ENCODE results near the gene C1QTNF8.

C1QTNF8 gene

GRCh38 chr16:1059310-1059709, 36.7 kb downstream of the C1QTNF8 start:
- Histone ChIP-seq H3K9ac (ENCODE audit: low read length) (no peak overlapping the region), H3K4me3 (ENCODE audit: low read depth in 1 of 2, low read length in 2 of 2) (no peak overlapping the region), H3K36me3 (ENCODE audit: insufficient read depth, low read length) (no peaks in the 10 kb centered on the region), H3K27ac (ENCODE audit: low read depth, low read length) (no peak overlapping the region), H3K9me3 (ENCODE audit: low read length) (no peaks in the 10 kb centered on the region), H3K27me3 (ENCODE audit: control insufficient read depth in 1 of 2, insufficient read depth in 2 of 2, low read length in 2 of 2) (peaks cover 0 to 43% of the 10 kb centered on the region in 2 donors), H3K4me1 (ENCODE audit: insufficient read depth, low read length) (no peaks in the 10 kb centered on the region)

- H3K36me3 ChIP-seq (ENCODE audit: insufficient read depth, low read length), result no peaks in the 10 kb centered on the region
- no peaks in the 10 kb centered on the region for H3K9me3 ChIP-seq (ENCODE audit: low read length)
- no peak overlapping the region for H3K4me3 ChIP-seq (ENCODE audit: low read depth in 1 of 2, low read length in 2 of 2)
- peaks cover 0 to 41% of the 10 kb centered on the region in 2 donors for H3K27me3 ChIP-seq (ENCODE audit: control insufficient read depth in 1 of 2, insufficient read depth in 2 of 2, low read length in 2 of 2)
- no peaks in the 10 kb centered on the region for H3K4me1 ChIP-seq (ENCODE audit: insufficient read depth, low read length)
- H3K27ac ChIP-seq (ENCODE audit: low read depth, low read length), result no peak overlapping the region
- no peak overlapping the region for H3K9ac ChIP-seq (ENCODE audit: low read length)
Measured at GRCh38 chr16:1058216-1058615, 37.8 kb downstream of the C1QTNF8 start.

DNA sequence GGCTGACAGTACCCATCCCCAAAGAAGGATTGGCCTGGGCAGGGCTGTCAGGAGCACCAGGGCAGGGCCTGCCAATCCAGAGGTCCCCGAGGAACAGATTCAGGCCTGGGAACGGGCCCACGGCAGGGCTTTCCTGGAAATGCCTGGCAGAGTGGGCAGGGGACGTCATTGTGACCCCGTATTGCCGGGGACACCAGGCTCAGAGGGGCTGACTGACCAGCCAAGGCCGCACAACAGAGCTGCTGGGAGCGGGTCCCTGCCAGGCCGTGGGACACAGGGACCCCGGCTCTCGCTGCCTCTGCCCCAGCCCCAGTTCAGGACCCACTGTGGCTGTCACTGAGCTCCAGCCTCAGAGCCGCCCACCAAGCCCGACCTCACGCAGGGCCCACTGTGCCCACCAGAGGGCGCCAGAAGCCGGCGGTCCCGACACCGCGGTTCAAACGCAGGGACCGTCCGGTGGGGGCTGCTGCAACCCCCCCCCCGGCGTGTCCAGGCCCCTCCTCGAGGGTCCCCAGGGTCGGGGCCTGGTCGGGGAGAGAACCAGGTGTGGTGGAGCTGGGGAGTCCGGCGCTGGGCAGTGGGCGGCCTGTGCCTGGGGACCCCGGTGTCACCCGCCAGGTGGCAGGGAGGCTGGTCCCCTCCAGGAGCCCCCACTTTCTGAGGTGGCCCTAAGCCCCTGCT, 38.7 kb downstream of the C1QTNF8 start:
- H3K4me1 ChIP-seq (ENCODE audit: insufficient read depth, low read length), result no peaks in the 10 kb centered on the region
- H3K27me3 ChIP-seq (ENCODE audit: control insufficient read depth in 1 of 2, insufficient read depth in 2 of 2, low read length in 2 of 2), result peaks cover 0 to 32% of the 10 kb centered on the region in 2 donors
- H3K9ac ChIP-seq (ENCODE audit: low read length), result no peak overlapping the region
- no peak overlapping the region for H3K27ac ChIP-seq (ENCODE audit: low read depth, low read length)
- H3K36me3 ChIP-seq (ENCODE audit: insufficient read depth, low read length), result no peaks in the 10 kb centered on the region
- no peak overlapping the region for H3K4me3 ChIP-seq (ENCODE audit: low read depth in 1 of 2, low read length in 2 of 2)
- H3K9me3 ChIP-seq (ENCODE audit: low read length), result no peaks in the 10 kb centered on the region

DNA sequence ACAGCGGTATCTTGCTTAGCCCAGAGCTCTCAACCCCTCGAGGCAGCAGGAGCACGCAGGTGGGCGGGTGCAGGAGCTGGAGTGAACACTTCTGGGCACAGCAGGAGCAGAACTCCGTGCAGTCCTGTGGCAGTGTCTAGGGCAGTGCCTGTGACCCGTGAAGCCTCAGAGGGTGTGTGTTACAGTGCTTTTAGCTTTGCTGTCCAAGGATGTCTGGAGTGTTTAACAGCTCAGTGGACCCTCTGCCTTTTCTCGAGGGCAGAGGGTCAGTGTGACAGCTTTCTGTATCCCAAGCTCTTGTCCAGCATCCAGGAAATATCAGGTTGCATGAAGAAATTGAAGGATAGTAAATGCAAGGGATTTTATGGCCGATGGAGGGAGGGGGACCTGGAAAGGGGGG, 39.8 kb downstream of the C1QTNF8 start:
- peaks cover 0 to 30% of the 10 kb centered on the region in 2 donors for H3K27me3 ChIP-seq (ENCODE audit: control insufficient read depth in 1 of 2, insufficient read depth in 2 of 2, low read length in 2 of 2)
- no peaks in the 10 kb centered on the region for H3K36me3 ChIP-seq (ENCODE audit: insufficient read depth, low read length)
- no peaks in the 10 kb centered on the region for H3K9me3 ChIP-seq (ENCODE audit: low read length)
- H3K27ac ChIP-seq (ENCODE audit: low read depth, low read length), result no peak overlapping the region
- no peak overlapping the region for H3K9ac ChIP-seq (ENCODE audit: low read length)
- H3K4me3 ChIP-seq (ENCODE audit: low read depth in 1 of 2, low read length in 2 of 2), result no peak overlapping the region
- no peaks in the 10 kb centered on the region for H3K4me1 ChIP-seq (ENCODE audit: insufficient read depth, low read length)

DNA sequence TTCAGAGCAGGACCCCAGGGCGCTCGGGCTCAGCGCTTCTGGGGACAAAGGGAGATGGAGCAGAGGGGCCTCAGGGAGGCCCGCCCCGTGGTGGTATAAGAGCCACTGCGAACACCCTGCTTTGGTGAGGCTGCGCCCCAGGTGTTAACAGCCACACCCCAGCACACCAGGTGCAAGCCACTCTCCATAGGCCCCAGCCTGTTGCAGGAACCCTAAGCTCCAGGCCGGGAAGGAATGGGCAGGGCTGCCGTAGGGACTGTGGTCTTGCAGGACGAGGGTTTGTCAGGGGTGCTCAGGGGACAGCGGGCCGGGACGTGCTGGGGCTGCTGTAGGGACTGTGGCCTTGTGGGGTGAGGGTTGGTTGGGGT, 40.5 kb downstream of the C1QTNF8 start:
- H3K4me1 ChIP-seq (ENCODE audit: insufficient read depth, low read length), result no peaks in the 10 kb centered on the region
- H3K9ac ChIP-seq (ENCODE audit: low read length), result no peak overlapping the region
- peaks cover 0 to 30% of the 10 kb centered on the region in 2 donors for H3K27me3 ChIP-seq (ENCODE audit: control insufficient read depth in 1 of 2, insufficient read depth in 2 of 2, low read length in 2 of 2)

GRCh38 chr16:1054660-1055556, 41.1 kb downstream of the C1QTNF8 start:
- Histone ChIP-seq H3K27ac (ENCODE audit: low read depth, low read length) (no peak overlapping the region), H3K4me3 (ENCODE audit: low read depth in 1 of 2, low read length in 2 of 2) (no peak overlapping the region), H3K4me1 (ENCODE audit: insufficient read depth, low read length) (no peaks in the 10 kb centered on the region), H3K27me3 (ENCODE audit: control insufficient read depth in 1 of 2, insufficient read depth in 2 of 2, low read length in 2 of 2) (peaks cover 0 to 30% of the 10 kb centered on the region in 2 donors), H3K9ac (ENCODE audit: low read length) (no peak overlapping the region), H3K9me3 (ENCODE audit: low read length) (no peaks in the 10 kb centered on the region), H3K36me3 (ENCODE audit: insufficient read depth, low read length) (no peaks in the 10 kb centered on the region)

More for the DNA sequence above, 40.5 kb downstream of the C1QTNF8 start:
- no peak overlapping the region for H3K27ac ChIP-seq (ENCODE audit: low read depth, low read length)
- no peaks in the 10 kb centered on the region for H3K36me3 ChIP-seq (ENCODE audit: insufficient read depth, low read length)
- no peak overlapping the region for H3K4me3 ChIP-seq (ENCODE audit: low read depth in 1 of 2, low read length in 2 of 2)
- no peaks in the 10 kb centered on the region for H3K9me3 ChIP-seq (ENCODE audit: low read length)

GRCh38 chr16:1053700-1054368, 42.2 kb downstream of the C1QTNF8 start:
- H3K4me1 ChIP-seq (ENCODE audit: insufficient read depth, low read length), result no peaks in the 10 kb centered on the region
- H3K9me3 ChIP-seq (ENCODE audit: low read length), result no peaks in the 10 kb centered on the region
- peaks cover 0 to 30% of the 10 kb centered on the region in 2 donors for H3K27me3 ChIP-seq (ENCODE audit: control insufficient read depth in 1 of 2, insufficient read depth in 2 of 2, low read length in 2 of 2)
- no peak overlapping the region for H3K9ac ChIP-seq (ENCODE audit: low read length)
- H3K36me3 ChIP-seq (ENCODE audit: insufficient read depth, low read length), result no peaks in the 10 kb centered on the region
- no peak overlapping the region for H3K4me3 ChIP-seq (ENCODE audit: low read depth in 1 of 2, low read length in 2 of 2)
- no peak overlapping the region for H3K27ac ChIP-seq (ENCODE audit: low read depth, low read length)

- Histone ChIP-seq H3K9me3 (ENCODE audit: low read length) (no peaks in the 10 kb centered on the region), H3K4me1 (ENCODE audit: insufficient read depth, low read length) (no peaks in the 10 kb centered on the region), H3K9ac (ENCODE audit: low read length) (no peak overlapping the region), H3K4me3 (ENCODE audit: low read depth in 1 of 2, low read length in 2 of 2) (no peak overlapping the region), H3K36me3 (ENCODE audit: insufficient read depth, low read length) (no peaks in the 10 kb centered on the region), H3K27me3 (ENCODE audit: control insufficient read depth in 1 of 2, insufficient read depth in 2 of 2, low read length in 2 of 2) (peaks cover 0 to 35% of the 10 kb centered on the region in 2 donors), H3K27ac (ENCODE audit: low read depth, low read length) (no peak overlapping the region)
Measured at GRCh38 chr16:1053121-1053521, 42.9 kb downstream of the C1QTNF8 start.

DNA sequence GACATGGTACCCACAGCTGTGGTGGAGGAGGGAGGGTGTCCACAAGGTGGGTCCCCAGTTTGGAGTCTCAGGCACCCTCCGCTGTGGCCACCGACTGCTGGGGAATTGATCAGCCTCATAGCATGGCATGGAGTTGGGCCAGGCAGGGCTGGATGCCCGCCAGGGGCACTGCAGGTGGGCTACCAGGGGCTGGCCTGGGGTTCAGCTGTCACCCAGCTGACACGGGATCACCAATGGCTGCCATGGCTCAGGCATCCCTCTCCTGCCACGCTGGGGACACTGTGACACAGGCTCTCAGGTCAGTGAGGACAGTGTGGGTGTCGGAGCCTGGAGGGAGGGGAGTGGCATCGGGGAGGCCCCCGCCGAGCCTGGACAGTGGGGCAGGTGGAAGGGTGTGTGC, 43.3 kb downstream of the C1QTNF8 start:
- no peak overlapping the region for H3K9ac ChIP-seq (ENCODE audit: low read length)
- H3K9me3 ChIP-seq (ENCODE audit: low read length), result no peaks in the 10 kb centered on the region
- no peaks in the 10 kb centered on the region for H3K36me3 ChIP-seq (ENCODE audit: insufficient read depth, low read length)
- H3K4me1 ChIP-seq (ENCODE audit: insufficient read depth, low read length), result no peaks in the 10 kb centered on the region
- peaks cover 0 to 35% of the 10 kb centered on the region in 2 donors for H3K27me3 ChIP-seq (ENCODE audit: control insufficient read depth in 1 of 2, insufficient read depth in 2 of 2, low read length in 2 of 2)
- H3K27ac ChIP-seq (ENCODE audit: low read depth, low read length), result no peak overlapping the region
- no peak overlapping the region for H3K4me3 ChIP-seq (ENCODE audit: low read depth in 1 of 2, low read length in 2 of 2)

- no peaks in the 10 kb centered on the region for H3K36me3 ChIP-seq (ENCODE audit: insufficient read depth, low read length)
- H3K9ac ChIP-seq (ENCODE audit: low read length), result no peak overlapping the region
- no peak overlapping the region for H3K4me3 ChIP-seq (ENCODE audit: low read depth in 1 of 2, low read length in 2 of 2)
- H3K27ac ChIP-seq (ENCODE audit: low read depth, low read length), result no peak overlapping the region
- no peaks in the 10 kb centered on the region for H3K9me3 ChIP-seq (ENCODE audit: low read length)
- no peaks in the 10 kb centered on the region for H3K4me1 ChIP-seq (ENCODE audit: insufficient read depth, low read length)
- peaks cover 0 to 39% of the 10 kb centered on the region in 2 donors for H3K27me3 ChIP-seq (ENCODE audit: control insufficient read depth in 1 of 2, insufficient read depth in 2 of 2, low read length in 2 of 2)
Measured at GRCh38 chr16:1051446-1051845, 44.6 kb downstream of the C1QTNF8 start.

GRCh38 chr16:1050921-1051320, 45.1 kb downstream of the C1QTNF8 start:
- peaks cover 0 to 43% of the 10 kb centered on the region in 2 donors for H3K27me3 ChIP-seq (ENCODE audit: control insufficient read depth in 1 of 2, insufficient read depth in 2 of 2, low read length in 2 of 2)
- no peak overlapping the region for H3K4me3 ChIP-seq (ENCODE audit: low read depth in 1 of 2, low read length in 2 of 2)
- no peak overlapping the region for H3K27ac ChIP-seq (ENCODE audit: low read depth, low read length)
- no peaks in the 10 kb centered on the region for H3K36me3 ChIP-seq (ENCODE audit: insufficient read depth, low read length)
- no peaks in the 10 kb centered on the region for H3K4me1 ChIP-seq (ENCODE audit: insufficient read depth, low read length)
- H3K9me3 ChIP-seq (ENCODE audit: low read length), result no peaks in the 10 kb centered on the region
- no peak overlapping the region for H3K9ac ChIP-seq (ENCODE audit: low read length)

Data from muscle layer of colon (tissue), 2 donors.